HFF-Myc (cell line): ENCODE data around the gene MTMR12.

ENCODE experiments used
- DNase-seq: peaks from one replicate; pipeline ENCODE4 v3.0.0-alpha.2; 2011; ENCODE audit warnings: low read depth; ENCODE audit errors: extremely low read depth
- H3K4me3 ChIP-seq: replicated peaks from 2 replicates; pipeline ENCODE4 v1.5.1; 2011; ENCODE audit warnings: low read depth, mild to moderate bottlenecking, control low read depth, low read length
- TF ChIP-seq, protein P1 (sequence below): IDR thresholded peaks from 2 replicates; pipeline ENCODE4 v1.5.1; 2012; ENCODE audit warnings: mild to moderate bottlenecking, low read depth, low read length, control low read depth; ENCODE audit errors: missing control alignments

The MTMR12 gene

DNA sequence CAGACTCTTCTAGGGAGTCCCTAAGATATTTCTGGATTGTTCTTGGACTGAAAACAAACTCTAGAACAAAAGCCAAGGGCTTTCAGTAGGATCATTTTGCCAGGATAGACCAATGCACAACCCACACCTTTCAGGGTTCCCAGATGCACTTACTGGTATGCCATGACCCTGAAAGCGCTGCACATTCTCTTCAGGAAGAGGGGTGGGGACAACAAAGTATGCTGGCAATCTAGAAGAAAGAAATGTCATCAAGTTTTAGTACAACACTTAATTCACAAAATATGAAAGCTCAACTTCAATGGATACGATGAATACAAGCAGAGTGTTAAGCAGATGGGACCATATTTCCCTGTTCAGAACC, 57.2 kb downstream of the MTMR12 start:
- H3K4me3 ChIP-seq, result no peak overlapping the region
- TF ChIP-seq, protein P1, sequence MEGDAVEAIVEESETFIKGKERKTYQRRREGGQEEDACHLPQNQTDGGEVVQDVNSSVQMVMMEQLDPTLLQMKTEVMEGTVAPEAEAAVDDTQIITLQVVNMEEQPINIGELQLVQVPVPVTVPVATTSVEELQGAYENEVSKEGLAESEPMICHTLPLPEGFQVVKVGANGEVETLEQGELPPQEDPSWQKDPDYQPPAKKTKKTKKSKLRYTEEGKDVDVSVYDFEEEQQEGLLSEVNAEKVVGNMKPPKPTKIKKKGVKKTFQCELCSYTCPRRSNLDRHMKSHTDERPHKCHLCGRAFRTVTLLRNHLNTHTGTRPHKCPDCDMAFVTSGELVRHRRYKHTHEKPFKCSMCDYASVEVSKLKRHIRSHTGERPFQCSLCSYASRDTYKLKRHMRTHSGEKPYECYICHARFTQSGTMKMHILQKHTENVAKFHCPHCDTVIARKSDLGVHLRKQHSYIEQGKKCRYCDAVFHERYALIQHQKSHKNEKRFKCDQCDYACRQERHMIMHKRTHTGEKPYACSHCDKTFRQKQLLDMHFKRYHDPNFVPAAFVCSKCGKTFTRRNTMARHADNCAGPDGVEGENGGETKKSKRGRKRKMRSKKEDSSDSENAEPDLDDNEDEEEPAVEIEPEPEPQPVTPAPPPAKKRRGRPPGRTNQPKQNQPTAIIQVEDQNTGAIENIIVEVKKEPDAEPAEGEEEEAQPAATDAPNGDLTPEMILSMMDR, result no peak
- no peak for DNase-seq

DNA sequence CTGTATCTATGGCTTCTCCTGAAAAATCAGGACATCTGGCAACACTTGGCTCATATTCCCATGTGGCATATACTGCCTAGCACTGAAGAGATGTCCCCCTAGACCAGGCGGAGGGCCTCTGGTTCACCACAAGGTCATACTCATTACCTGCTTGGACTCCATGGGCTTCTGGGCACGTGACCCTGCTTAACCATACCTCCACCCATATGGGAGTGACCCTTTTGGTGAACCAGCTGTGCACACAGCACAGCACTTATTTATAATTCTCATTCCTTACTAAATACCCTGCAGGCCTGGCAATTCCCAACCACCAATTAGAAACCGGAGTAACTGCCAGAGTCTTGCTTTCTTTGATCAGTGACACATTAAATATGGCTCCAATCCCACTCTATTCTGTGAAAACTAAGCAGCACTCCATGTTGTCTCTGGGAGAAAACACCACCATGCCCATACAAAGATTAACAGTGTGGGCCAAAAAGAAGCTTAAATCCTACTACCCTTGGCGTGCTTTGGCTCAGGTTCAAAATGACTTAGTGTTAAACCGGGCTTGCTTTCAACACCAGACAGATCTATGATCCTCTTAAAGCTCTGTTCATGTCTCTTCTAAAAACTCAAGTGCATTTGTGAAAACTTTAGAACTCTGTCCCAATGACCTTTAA, 57.7 kb downstream of the MTMR12 start:
- TF ChIP-seq, protein P1, result no peak
- DNase-seq, result no peak
- no peak overlapping the region for H3K4me3 ChIP-seq

DNA sequence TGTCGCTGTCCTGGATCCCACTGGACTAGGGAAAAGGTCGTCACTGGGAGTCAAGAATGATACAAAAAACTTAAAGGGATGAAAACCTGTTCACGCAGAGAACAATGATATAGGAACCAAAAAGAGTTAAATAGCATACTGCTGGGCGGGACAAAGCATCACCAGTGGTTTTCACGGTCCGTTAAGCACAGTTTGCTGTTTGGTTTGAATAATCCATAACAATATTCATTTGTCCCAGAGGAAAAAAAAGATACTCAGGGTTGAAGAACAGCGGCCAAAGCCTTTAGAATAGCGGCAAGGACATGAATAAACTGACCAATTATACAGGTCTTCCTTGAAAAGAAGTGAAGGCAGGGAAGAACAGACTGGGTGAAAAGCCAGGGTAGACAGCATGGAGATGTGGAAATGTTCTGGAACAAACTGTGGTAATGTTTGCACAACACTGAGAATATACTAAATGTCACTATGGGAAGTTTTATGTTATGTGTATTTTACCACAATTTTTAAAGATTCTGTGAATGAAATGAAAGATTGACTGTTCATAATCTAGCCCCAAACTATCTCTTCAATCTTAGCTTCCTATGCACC, 60.8 kb downstream of the MTMR12 start:
- no peak for DNase-seq
- TF ChIP-seq, protein P1, result no peak
- H3K4me3 ChIP-seq, result no peak overlapping the region

DNA sequence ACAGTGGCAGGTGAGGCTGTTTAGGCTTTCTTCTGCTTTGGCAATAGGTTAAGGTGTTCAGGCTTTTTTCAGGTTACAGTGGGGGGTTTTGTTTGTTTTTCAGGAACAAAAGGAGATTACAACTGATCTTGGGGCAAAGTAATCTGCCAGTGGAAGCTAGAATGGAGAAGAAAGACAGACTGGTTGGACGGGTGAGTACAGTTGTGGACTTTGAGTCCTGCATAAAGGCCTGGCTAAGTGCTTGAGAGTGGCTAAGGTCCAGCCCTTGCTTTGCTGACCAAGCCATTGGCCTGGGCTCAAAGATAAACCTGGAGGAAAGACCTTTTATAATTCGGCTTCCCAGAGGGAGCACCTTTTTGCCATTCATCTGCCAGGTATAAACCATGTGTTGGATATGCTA, 63.1 kb downstream of the MTMR12 start:
- H3K4me3 ChIP-seq, result no peak overlapping the region

DNA sequence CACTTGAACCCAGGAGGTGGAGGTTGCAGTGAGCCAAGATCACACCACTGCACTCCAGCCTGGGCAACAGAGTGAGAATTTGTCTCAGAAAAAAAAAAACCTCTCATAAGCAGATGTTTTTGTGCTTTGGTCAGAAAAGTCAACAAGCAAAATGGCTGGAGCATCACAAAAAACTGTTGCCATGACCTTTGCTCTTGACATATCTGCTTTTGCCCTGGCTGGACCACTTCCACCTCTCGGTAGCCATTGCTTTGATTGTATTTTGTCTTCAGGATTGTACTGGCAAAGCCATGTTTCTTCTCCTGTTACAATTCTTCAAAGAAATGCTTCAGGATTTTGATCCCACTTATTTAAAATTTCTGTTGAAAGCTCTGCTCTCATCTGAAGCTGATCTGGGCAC, 67.0 kb downstream of the MTMR12 start:
- no peak for DNase-seq
- TF ChIP-seq, protein P1, result no peak
- no peak overlapping the region for H3K4me3 ChIP-seq

More for the DNA sequence above, 63.1 kb downstream of the MTMR12 start:
- TF ChIP-seq, protein P1, result no peak
- no peak for DNase-seq

DNA sequence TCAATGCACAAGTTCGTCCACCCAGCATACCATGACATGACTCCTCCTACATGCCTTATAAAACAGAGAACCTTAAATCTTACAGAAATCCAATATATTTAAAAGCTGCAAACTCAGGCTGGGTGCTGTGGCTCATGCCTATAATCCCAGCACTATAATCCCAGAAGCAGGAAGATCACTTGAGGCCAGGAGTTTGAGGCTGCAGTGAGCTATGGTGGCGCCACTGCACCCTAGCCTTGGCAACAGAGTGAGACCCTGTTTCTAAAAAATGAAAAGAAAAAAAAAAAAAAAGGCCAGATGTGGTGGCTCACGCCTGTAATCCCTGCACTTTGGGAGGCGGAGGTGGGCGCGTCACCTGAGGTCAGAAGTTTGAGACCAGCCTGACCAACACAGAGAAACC, 68.7 kb downstream of the MTMR12 start:
- no peak for DNase-seq
- no peak overlapping the region for H3K4me3 ChIP-seq
- TF ChIP-seq, protein P1, result no peak
